Fibroblast of lung (primary cell): ENCODE data around the gene ZNF618. TPM values are rescaled to one million over a fixed set of nuclear protein-coding genes. Genes with fewer than 3 reads are reported as not detected.

ENCODE experiments used
- DNase-seq, 2 donors: peaks; one replicate each; pipeline versions ENCODE4 v3.0.0 to v3.0.0-alpha.2; 2010; ENCODE audit warnings: low read depth in 2 of 2
- H2AFZ ChIP-seq: 2 replicates; pipeline ENCODE4 v1.5.1; 2012; ENCODE audit warnings: low read length, control low read depth, inconsistent platforms
- H3K27ac ChIP-seq: 2 replicates; pipeline ENCODE4 v1.5.1; 2011; ENCODE audit warnings: low read length, control low read depth; ENCODE audit not compliant: insufficient read depth
- H3K27me3 ChIP-seq: 2 replicates; pipeline ENCODE4 v1.5.1; 2011; ENCODE audit warnings: mild to moderate bottlenecking, low read length; ENCODE audit not compliant: control insufficient read depth, insufficient read depth
- H3K36me3 ChIP-seq: 2 replicates; pipeline ENCODE4 v1.5.1; 2011; ENCODE audit warnings: low read length; ENCODE audit not compliant: control insufficient read depth, insufficient read depth
- H3K4me1 ChIP-seq: 2 replicates; pipeline ENCODE4 v1.5.1; 2011; ENCODE audit warnings: low read length; ENCODE audit not compliant: control insufficient read depth, insufficient read depth; ENCODE audit errors: extremely low read depth
- H3K4me2 ChIP-seq: 2 replicates; pipeline ENCODE4 v1.5.1; 2011; ENCODE audit warnings: low read length, control low read depth; ENCODE audit not compliant: insufficient read depth; ENCODE audit errors: extremely low read depth
- H3K4me3 ChIP-seq, 4 experiments: fragments of 200-600 bp in 1 of 4; sonication (generic) in 1 of 4; replicated peaks in 1 of 4; 2 replicates each; pipeline ENCODE4 v1.5.1; 2011 to 2016; ENCODE audit warnings: low read length in 4 of 4, low read depth in 3 of 4, mild to moderate bottlenecking in 3 of 4, control low read depth in 2 of 4, inconsistent platforms in 1 of 4, mixed read lengths in 1 of 4; ENCODE audit not compliant: insufficient read depth in 1 of 4; ENCODE audit errors: control extremely low read depth in 1 of 4
- H3K79me2 ChIP-seq: 2 replicates; pipeline ENCODE4 v1.5.1; 2012; ENCODE audit warnings: mild to moderate bottlenecking, low read length, inconsistent platforms; ENCODE audit not compliant: control insufficient read depth, insufficient read depth
- H3K9ac ChIP-seq: 2 replicates; pipeline ENCODE4 v1.5.1; 2011; ENCODE audit warnings: mild to moderate bottlenecking, low read length, control low read depth; ENCODE audit not compliant: insufficient read depth
- H3K9me3 ChIP-seq: 2 replicates; pipeline ENCODE4 v1.5.1; 2012; ENCODE audit warnings: low read depth, low read length; ENCODE audit not compliant: control insufficient read depth, insufficient read depth
- H4K20me1 ChIP-seq: 2 replicates; pipeline ENCODE4 v1.5.1; 2011; ENCODE audit warnings: low read length; ENCODE audit not compliant: control insufficient read depth, insufficient read depth; ENCODE audit errors: extremely low read depth
- EZH2 ChIP-seq: IDR thresholded peaks from 2 replicates; pipeline ENCODE4 v1.5.1; 2012; ENCODE audit warnings: low read length, control low read depth, mild to moderate bottlenecking; ENCODE audit errors: missing control alignments
- polyA plus RNA-seq, 2 donors: library from polyadenylated mRNA; depleted of rRNA in 1 of 2; stranded (reverse) in 1 of 2; unstranded in 1 of 2; fragments of >200 nt; gene quantifications; 2 replicates each; pipeline ENCODE4 v1.2.1, GENCODE V29; 2011 to 2012; ENCODE audit warnings: missing spikeins in 1 of 2
- total RNA-seq: library from RNA; depleted of rRNA; stranded (reverse); fragments of >200 nt; gene quantifications from 2 replicates; pipeline ENCODE4 v1.2.1, GENCODE V29; 2014
- TF ChIP-seq, protein P1 (sequence below), 2 donors: IDR thresholded peaks in 1 of 2; conservative IDR thresholded peaks in 1 of 2; 1 replicate in 1 of 2; 2 replicates in 1 of 2; pipeline ENCODE4 v1.5.1; 2011 to 2012; ENCODE audit warnings: low read length in 2 of 2, control low read depth in 1 of 2, inconsistent platforms in 1 of 2, low read depth in 1 of 2, mild to moderate bottlenecking in 1 of 2

The ZNF618 gene
- total and polyA plus RNA-seq, 2 donors (not counting 1 experiment from before 2014, with no cell fraction given) = 6.6 to 8.6 TPM

DNA sequence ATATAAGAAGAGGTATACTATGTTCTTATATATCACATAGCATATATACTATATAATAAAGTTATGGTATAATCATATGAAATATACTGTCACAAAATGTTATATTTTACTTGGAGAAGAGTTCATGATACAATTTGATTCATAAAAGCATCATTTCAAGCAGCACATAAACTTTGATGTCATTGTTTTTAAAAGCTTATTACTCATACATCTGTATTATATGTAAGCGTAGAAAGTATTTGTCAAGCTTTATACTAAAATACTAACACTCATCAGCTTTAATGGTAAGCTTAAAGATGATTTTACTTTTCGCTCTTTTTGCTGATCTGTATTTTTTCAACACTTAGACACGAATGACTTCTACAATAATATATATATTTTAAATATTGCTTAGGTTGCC, 34.0 kb upstream of the ZNF618 start:
- TF ChIP-seq, protein P1, sequence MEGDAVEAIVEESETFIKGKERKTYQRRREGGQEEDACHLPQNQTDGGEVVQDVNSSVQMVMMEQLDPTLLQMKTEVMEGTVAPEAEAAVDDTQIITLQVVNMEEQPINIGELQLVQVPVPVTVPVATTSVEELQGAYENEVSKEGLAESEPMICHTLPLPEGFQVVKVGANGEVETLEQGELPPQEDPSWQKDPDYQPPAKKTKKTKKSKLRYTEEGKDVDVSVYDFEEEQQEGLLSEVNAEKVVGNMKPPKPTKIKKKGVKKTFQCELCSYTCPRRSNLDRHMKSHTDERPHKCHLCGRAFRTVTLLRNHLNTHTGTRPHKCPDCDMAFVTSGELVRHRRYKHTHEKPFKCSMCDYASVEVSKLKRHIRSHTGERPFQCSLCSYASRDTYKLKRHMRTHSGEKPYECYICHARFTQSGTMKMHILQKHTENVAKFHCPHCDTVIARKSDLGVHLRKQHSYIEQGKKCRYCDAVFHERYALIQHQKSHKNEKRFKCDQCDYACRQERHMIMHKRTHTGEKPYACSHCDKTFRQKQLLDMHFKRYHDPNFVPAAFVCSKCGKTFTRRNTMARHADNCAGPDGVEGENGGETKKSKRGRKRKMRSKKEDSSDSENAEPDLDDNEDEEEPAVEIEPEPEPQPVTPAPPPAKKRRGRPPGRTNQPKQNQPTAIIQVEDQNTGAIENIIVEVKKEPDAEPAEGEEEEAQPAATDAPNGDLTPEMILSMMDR (conservative IDR thresholded peaks at IDR 0.05 in 1 of 2, IDR thresholded peaks at IDR 0.05 in 1 of 2; ENCODE audit: low read depth in 1 of 2, low read length in 2 of 2) = no peak
- no peak for TF ChIP-seq EZH2
- H3K27ac ChIP-seq = no peak overlapping the region
- no peak overlapping the region for H3K9ac ChIP-seq
- no peaks in the 10 kb centered on the region for H3K9me3 ChIP-seq
- H3K27me3 ChIP-seq = no peaks in the 10 kb centered on the region
- H4K20me1 ChIP-seq = no peaks in the 10 kb centered on the region
- H3K4me3 ChIP-seq = no peak overlapping the region
- H3K4me2 ChIP-seq = no peak overlapping the region
- H3K4me1 ChIP-seq = no peaks in the 10 kb centered on the region
- H3K36me3 ChIP-seq = no peaks in the 10 kb centered on the region
- no peak overlapping the region for H2AFZ ChIP-seq
- H3K79me2 ChIP-seq = no peaks in the 10 kb centered on the region
- peak in 1 of 2 donors; percentile 5 for DNase-seq

DNA sequence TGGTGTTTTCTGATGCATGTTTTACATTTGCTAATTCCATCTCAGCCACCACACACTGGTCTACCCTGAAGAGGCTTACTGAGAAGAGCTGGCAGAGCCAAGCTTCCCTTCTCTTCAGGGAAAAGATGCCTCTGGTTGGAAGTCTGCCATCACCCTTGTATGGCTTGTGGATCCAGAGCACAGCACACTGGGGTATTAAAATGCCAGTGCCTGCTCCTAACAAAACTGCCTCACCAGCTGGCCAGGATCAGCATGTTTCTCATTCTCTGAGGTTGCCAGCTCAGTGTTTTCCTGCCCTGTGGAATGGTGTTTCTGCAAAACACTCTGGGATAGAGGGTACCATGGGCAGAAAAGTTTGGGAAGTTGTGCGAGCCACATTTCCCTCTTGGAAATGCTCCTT, 31.6 kb upstream of the ZNF618 start:
- TF ChIP-seq, protein P1 (conservative IDR thresholded peaks at IDR 0.05 in 1 of 2, IDR thresholded peaks at IDR 0.05 in 1 of 2; ENCODE audit: low read depth in 1 of 2, low read length in 2 of 2) = no peak
- no peak for TF ChIP-seq EZH2
- Histone ChIP-seq H4K20me1 (no peaks in the 10 kb centered on the region), H3K36me3 (no peaks in the 10 kb centered on the region), H3K9me3 (no peaks in the 10 kb centered on the region), H3K4me1 (no peaks in the 10 kb centered on the region), H3K4me2 (no peak overlapping the region), H3K9ac (no peak overlapping the region), H3K79me2 (no peaks in the 10 kb centered on the region), H3K27me3 (peaks cover 2% of the 10 kb centered on the region), H3K27ac (no peak overlapping the region), H2AFZ (no peak overlapping the region), H3K4me3 (no peak overlapping the region)
- DNase-seq = peak in 1 of 2 donors; percentile 7

DNA sequence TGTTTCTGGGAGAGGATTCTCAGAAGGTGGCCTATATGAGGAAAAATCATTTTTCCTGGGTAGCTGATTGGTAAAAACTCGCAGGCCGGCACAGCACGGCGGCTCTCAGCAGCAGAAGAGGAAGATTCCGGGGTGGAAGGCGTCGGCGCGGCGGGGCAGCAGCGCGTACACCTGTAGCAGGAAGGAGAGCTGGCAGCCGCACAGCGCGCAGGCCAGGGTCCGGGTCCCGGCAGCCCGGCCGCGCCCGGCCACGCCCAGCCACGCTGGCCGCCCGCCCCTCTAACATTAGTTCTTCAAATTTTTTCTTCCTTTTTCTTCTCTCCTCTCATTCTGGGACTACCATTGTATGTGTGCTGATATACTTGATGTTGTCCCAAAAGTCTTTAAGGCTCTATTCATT, 24.8 kb upstream of the ZNF618 start:
- Histone ChIP-seq H3K79me2 (no peaks in the 10 kb centered on the region), H3K27me3 (peaks cover 2% of the 10 kb centered on the region), H3K36me3 (no peaks in the 10 kb centered on the region), H3K9ac (no peak overlapping the region), H3K9me3 (no peaks in the 10 kb centered on the region), H4K20me1 (no peaks in the 10 kb centered on the region), H3K4me3 (no peak overlapping the region), H3K27ac (no peak overlapping the region), H3K4me1 (no peaks in the 10 kb centered on the region), H3K4me2 (no peak overlapping the region), H2AFZ (no peak overlapping the region)
- TF ChIP-seq, protein P1 (conservative IDR thresholded peaks at IDR 0.05 in 1 of 2, IDR thresholded peaks at IDR 0.05 in 1 of 2; ENCODE audit: low read depth in 1 of 2, low read length in 2 of 2) = no peak
- no peak for TF ChIP-seq EZH2
- DNase-seq = no peak
